GM21515 (cell line): Measurements from ENCODE around the gene CLDN15.
"Not testable (repeated sequence)": the region's sequence is repeated elsewhere in the genome, so short reads cannot be mapped to it uniquely, and the experiment has no call there.

Experiments used
- ATAC-seq: cut with Tn5 transposase; IDR thresholded peaks from one replicate; pipeline ENCODE4 v1.9.1; 2021; ENCODE audit not compliant: unreplicated experiment

The CLDN15 gene

DNA sequence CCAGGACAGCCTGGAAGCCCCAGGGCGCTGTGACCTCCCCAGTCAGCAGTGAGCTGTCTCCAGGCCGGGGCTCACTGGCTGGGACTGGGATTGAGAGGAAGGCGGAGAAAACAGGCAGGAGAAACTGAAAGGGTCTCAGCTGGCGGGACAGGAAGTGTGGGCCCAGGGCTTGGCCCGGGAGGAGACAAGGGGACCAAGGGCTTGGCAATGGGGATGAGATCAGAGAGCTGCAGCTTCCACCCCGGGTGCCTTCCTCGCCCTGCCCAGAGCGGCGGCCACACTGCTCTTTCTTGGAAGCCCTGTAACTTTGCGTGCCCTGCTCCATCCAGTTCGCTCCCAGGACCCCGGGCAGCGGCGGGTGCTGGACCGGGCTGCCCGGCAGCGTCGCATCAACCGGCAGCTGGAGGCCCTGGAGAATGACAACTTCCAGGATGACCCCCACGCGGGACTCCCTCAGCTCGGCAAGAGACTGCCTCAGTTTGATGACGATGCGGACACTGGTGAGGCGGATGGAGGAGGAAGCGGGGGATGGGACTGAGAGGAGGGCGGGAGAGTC, 15.2 kb downstream of the CLDN15 start:
- no peak for ATAC-seq

GRCh38 chr7:101220295-101220694, 17.3 kb downstream of the CLDN15 start:
- ATAC-seq, result no peak

DNA sequence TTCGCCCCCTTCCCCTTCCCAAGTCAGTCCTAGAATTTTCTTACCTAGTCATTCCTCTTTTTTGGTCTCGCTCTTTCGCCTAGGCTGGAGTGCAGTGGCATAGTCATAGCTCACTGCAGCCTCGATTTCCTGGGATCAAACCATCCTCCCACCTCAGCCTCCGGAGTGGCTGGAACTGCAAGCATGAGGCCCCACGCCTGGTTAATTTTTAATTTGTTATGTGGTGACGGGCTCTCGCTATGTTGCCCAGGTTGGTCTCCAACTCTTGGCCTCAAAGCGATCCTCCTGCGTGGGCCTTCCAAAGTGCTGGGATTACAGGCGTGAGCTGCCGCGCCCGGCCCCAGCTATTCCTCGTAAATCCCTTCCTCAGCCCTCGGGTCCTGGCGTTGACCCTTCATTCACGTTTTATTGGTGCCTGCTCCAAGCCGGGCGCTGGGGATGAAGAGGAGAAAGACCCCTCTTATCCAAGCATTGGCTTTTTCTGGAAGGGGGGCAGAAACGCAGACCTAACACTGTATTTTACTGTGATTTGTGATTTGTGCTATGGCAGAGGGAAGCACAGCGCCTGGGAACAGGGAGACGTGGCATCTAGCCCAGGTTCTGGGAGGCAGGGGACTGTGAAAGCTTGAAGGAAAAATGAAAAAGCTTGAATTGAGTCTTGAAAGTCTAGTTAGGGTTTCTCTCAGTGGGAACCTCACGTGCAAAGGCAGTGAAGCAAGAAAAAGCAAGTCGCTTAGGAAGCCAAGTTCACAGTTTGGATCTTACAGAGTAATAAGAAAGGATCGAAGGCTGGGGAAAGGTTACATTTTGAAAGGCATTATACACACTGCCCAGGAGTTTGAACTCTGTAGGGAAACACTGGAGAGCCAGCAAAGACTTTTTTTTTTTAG, 19.1 kb downstream of the CLDN15 start:
- ATAC-seq, result peak; percentile 0

GRCh38 chr7:101217388-101218235, 20.0 kb downstream of the CLDN15 start, which contains the start of the genes PLOD3 and ZNHIT1:
PLOD3 (minus strand) TSS chr7:101217581; CDS start chr7:101217274, 307 bp downstream.
ZNHIT1 (plus strand) TSS chr7:101218165; CDS start chr7:101218196, 31 bp downstream.
- peak; percentile 63 for ATAC-seq

GRCh38 chr7:101216860-101217387, 20.7 kb downstream of the CLDN15 start:
- ATAC-seq, result peak; percentile 29

- no peak for ATAC-seq
Measured at GRCh38 chr7:101216001-101216859, 21.4 kb downstream of the CLDN15 start.

DNA sequence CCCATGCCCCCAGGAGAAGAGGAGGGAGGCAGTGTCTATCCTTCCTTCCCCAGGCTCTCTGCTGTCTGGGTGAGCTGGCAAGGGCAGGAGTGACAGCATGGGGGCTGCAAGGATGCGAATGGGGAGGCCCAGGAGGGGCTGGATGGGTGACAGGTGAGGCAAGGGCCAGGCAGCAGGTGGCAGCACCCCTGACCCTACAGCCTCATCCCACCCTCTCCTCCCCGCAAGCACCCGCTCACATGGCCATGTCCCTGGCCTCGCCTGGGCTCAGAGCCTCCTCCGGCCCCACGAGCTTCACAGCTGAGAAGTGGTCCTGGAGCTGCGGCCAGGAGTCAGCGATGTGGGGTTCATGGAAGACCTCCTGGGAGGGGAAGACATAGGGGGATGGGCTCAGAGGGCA, 25.6 kb downstream of the CLDN15 start:
- ATAC-seq, result no peak

DNA sequence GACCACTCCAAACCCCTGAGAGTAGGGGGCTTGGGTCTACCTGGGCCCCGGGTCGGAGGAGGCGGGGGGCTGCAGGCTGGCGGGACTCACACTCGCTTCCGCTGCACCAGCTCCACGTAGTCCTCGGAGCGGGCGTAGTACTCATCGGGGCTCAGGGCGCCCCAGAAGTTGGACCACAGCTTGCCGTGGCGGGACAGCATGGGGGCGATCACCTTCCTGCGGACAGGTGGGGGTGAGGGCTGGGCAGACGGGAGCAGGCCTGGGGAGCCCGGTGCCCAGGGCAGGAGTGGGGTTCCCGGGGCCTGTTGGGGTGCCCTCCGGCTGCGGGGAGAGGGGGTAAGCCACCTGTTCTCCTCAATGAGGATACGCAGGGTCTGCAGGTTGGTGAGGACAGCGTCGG, 26.1 kb downstream of the CLDN15 start:
- ATAC-seq, result no peak

DNA sequence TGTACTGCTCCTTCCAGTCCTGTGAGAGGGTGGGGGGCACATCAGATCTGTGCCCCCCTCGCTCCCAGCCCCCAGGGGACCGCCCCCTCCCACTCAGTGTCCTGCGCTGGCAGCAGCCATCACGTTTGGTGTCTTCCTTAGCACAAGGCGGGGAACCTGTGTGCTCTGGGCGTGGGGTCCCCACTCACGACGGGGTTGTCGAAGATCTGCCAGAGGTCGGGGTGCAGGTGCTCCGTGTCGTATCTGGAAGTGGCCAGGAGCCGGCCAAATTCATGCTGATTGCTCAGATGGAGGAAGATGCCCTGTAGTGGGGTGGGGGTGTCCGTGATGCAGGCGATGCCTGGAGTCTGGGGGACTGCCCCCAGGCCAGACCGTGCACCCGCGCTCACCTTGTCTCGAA, 27.5 kb downstream of the CLDN15 start:
- ATAC-seq, result no peak

GRCh38 chr7:101208794-101209193, 28.8 kb downstream of the CLDN15 start:
- no peak for ATAC-seq

DNA sequence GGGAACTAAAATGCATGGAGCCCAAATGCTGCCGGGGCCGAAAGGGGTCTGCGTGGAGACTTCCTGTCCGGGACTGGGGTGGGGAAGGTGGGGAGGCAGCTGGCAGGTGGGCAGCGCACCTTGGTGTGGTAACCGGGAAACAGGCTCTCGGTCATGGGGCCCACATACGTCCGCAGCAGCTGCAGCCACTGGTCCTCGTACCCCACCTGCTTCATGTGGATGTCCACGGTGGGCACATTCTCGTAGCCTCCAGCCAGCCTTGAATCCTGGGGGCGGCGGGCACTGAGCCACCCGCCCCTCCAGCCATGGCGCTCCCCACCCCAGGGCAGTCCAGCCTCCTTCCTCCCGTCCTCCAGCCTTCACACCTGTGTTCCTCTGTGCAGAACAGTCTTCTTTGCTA, 30.1 kb downstream of the CLDN15 start:
- no peak for ATAC-seq

GRCh38 chr7:101206665-101207042, 30.9 kb downstream of the CLDN15 start:
- ATAC-seq, result no peak

DNA sequence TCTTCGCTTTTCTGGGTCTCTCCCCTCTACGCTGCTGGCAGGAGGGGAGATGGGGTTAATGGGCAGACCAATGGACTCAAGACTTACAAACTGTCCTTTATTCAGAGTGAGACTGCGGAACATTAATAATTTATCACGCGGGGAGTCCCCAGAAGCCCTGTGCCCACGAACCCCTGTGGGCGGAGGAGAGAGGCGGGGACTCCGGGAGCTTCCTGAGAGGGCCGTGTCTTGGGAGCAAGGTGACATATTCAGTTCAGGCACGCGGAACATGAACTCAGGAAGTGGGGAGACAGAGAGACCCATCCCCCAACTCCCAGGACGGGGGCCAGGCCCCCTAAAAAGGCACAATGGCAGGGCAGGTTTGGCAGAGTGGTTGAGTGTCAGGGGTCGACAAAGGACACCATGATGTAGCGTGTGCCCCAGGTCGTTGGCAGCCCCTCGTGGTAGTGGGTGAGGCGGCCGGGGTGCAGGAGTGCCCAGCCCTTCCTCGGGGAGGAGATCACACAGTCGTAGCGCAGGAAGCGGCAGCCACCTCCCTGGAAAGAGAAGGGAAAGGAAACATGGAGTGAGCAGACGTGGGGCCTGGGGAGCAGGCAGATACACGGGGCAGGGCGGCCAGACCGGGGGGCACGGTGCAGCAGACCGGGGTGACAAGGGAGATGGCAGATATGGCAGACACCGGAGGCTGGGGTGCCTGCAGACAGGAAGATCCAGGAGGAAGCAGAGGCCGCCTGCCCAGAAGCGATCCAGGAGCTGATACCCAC, 31.5 kb downstream of the CLDN15 start:
- no peak for ATAC-seq

DNA sequence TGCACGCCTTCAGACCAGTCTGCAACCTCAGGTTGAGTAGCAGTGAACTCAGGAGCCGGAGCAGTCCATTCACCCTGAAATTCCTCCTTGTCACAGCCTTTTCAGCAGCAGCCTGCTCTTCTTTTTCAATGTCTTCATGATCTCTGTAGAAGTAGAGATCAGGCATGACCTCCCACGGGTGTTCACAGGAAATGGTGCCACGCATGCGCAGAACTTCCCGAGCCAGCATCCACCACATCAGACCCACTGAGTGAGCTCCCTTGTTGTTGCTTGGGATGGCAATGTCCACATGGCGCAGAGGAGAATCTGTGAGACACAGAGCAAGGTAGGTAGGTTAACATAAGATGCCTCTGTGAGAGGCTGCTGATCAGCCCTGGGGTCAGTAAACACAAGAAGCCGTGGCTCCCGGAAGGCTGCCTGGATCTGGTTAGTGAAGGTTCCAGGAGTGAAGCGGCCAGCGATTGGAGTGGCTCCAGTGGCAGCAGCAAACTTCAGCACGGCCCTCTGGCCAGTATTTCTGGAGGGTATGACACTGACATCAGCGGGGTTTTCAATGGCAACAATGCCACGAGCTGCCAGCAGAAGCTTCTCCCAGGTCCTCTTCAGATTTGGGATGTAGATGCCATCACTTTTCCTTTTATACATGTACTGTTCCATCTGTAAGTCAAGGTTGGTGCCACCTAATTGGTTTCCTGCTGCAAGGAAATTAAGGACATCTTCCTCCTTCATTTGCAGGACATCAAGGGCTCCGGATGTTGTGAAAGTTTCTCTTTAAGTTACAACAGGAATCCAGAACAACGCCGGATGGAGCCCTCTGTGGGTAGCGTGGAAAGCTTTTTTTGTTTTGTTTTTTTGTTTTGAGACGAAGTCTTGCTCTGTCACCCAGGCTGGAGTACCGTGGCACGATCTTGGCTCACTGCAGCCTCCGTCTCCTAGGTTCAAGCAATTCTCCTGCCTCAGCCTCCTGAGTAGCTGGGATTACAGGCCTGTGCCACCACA, 33.6 kb downstream of the CLDN15 start:
- not testable (repeated sequence) for ATAC-seq

GRCh38 chr7:101202603-101202918, 35.0 kb downstream of the CLDN15 start:
- no peak for ATAC-seq

GRCh38 chr7:101201695-101202602, 35.7 kb downstream of the CLDN15 start:
- ATAC-seq, result no peak

DNA sequence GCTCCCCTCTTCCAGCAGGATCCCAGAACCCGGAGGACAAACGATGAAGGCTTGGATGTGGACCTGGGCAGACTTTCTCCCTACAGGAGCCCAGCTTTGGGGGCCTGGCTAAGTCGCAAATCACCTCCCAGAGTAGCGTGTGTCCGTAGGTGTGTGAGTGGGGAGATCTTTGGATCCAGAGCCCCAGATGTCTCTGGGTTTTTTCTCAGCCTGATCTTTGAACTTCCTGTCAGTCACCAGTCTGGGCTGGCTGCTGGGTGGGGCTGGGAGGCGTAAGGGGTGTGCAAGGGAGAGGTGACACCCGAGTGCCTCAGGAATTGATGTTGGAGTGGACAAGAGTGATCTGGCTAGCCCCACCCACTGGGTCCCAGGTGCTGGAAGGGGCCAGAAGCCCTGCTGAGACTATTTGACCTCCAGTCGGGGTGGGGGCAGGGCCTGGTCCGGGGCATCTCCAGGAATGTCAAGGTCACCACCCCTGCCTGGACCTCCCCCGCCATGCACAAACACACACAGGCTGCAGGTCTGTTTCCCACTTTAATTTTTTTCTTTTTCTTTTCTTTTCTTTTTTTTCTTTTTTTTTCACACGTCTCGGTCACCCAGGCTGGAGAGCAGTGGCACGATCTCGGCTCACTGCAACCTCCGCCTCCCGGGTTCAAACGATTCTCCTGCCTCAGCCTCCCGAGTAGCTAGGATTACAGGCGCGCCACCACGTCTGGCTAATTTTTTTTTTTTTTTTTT, 36.6 kb downstream of the CLDN15 start, which contains the start of gene MOGAT3:
Gene MOGAT3, minus strand, starts transcription at position 175 of the 738 bp plus-strand sequence. CDS start 182 bp downstream, outside the sequence.
- no peak for ATAC-seq
